Activated B cell treated with CpG ODN at 0.5 μM for 24 hours (primary cell): ENCODE results near the gene SKOR2. TPM values are rescaled to one million over a fixed set of nuclear protein-coding genes. Genes with fewer than 3 reads are reported as not detected.

Source experiments
- ATAC-seq: fragments of 200-7000 bp; cut with Tn5 transposase; one replicate; pipeline ENCODE4 v1.10.0; 2021; ENCODE audit warnings: low read depth, mild to moderate bottlenecking, moderate library complexity
- CTCF ChIA-PET: fragments of 350-600 bp; sonication (Branson Sonifier 250); formaldehyde crosslinking; loops from one replicate; lab custom pipeline; 2021; ENCODE audit warnings: antibody characterized with exemption; lab: Charles Lee
- POLR2A ChIA-PET: fragments of 350-600 bp; sonication (Branson Sonifier 250); formaldehyde crosslinking; loops from one replicate; lab custom pipeline; 2021; ENCODE audit warnings: antibody characterized with exemption; lab: Charles Lee
- DNase-seq: peaks from one replicate; pipeline ENCODE4 v3.0.0; 2022
- H3K27ac Mint-ChIP-seq: one replicate; pipeline ENCODE4 v1.8.0; 2020; ENCODE audit warnings: mixed read lengths
- H3K27me3 Mint-ChIP-seq: one replicate; pipeline ENCODE4 v1.8.0; 2021; ENCODE audit warnings: mixed read lengths
- H3K36me3 Mint-ChIP-seq: one replicate; pipeline ENCODE4 v1.8.0; 2021; ENCODE audit warnings: low read depth, mixed read lengths
- H3K4me1 Mint-ChIP-seq: one replicate; pipeline ENCODE4 v1.8.0; 2021; ENCODE audit warnings: mixed read lengths
- H3K4me3 Mint-ChIP-seq: one replicate; pipeline ENCODE4 v1.8.0; 2020; ENCODE audit warnings: mild to moderate bottlenecking, mixed read lengths
- H3K9me3 Mint-ChIP-seq: one replicate; pipeline ENCODE4 v1.8.0; 2020; ENCODE audit warnings: mixed read lengths
- intact Hi-C: fragments of 100-400 bp; cut with micrococcal nuclease; formaldehyde crosslinking; loops from one replicate; pipeline ENCODE4 v1.15.1; 2024
- total RNA-seq: library from RNA; stranded (reverse); gene quantifications from 2 replicates; pipeline ENCODE4 v1.2.3, GENCODE V29; 2022
- TF ChIP-seq, protein P1 (sequence below): fragments of 200-600 bp; IDR thresholded peaks from one replicate; pipeline ENCODE4 v1.8.0; 2022; ENCODE audit warnings: antibody characterized with exemption, mild to moderate bottlenecking

Gene SKOR2
- total RNA-seq, result not detected in 2 replicates

DNA sequence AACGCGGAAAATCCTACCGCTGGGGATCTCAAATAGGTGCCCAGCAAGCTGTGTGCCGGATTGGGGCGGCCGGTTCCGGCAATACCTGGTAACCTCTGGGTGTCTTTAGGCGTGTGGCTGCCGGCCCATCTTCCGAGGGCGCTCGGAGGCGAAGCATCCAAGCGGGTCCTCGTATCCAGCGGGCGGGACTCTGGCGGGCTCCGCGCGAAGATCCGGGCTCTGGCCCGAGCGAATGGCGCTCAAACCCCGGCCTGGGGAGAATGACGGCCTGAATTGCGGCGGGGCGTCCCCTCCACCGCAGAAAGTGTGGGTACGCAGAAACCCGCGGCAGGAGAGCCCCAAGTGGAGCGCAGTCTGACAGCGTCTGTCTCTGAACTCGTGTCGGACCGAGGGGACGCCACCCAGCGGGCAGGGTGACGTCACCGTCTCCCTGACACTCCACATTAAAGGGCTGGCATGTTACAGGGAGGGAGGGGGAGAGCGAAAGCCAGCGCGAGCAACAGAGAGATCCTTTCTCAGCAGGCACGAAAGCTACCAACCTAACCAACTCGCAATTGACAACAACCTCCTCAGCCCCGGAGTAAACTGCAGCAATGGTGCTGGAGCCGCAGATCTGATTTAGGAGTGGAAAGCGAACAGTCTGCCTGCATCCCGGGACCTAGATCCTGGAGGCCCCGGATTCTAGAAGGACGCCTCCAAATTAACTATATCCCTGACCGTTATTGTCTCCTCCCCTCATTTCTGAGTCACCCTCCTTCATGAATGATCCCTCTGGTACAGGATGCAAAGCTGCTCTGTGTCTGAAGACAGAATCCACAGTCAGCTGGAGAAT is at the start of gene SKOR2:
Gene SKOR2, minus strand, starts transcription at position 372 of the 832 bp plus-strand sequence. CDS start 2,477 bp downstream, outside the sequence.
- ATAC-seq, result no peak
- intact Hi-C loops, result no loop called here
- Mint-ChIP-seq H3K27me3 (peaks cover 70% of the 10 kb centered on the region), H3K4me3 (no peak within 1 kb of the TSS), H3K27ac (no peak within 1 kb of the TSS), H3K9me3 (no peaks in the 10 kb centered on the region), H3K36me3 (no peaks in the 10 kb centered on the region), H3K4me1 (no peaks in the 10 kb centered on the region)
- CTCF ChIA-PET, result no interaction called here
- no peak for DNase-seq
- POLR2A ChIA-PET, result no interaction called here
- TF ChIP-seq, protein P1, sequence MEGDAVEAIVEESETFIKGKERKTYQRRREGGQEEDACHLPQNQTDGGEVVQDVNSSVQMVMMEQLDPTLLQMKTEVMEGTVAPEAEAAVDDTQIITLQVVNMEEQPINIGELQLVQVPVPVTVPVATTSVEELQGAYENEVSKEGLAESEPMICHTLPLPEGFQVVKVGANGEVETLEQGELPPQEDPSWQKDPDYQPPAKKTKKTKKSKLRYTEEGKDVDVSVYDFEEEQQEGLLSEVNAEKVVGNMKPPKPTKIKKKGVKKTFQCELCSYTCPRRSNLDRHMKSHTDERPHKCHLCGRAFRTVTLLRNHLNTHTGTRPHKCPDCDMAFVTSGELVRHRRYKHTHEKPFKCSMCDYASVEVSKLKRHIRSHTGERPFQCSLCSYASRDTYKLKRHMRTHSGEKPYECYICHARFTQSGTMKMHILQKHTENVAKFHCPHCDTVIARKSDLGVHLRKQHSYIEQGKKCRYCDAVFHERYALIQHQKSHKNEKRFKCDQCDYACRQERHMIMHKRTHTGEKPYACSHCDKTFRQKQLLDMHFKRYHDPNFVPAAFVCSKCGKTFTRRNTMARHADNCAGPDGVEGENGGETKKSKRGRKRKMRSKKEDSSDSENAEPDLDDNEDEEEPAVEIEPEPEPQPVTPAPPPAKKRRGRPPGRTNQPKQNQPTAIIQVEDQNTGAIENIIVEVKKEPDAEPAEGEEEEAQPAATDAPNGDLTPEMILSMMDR, result no peak

DNA sequence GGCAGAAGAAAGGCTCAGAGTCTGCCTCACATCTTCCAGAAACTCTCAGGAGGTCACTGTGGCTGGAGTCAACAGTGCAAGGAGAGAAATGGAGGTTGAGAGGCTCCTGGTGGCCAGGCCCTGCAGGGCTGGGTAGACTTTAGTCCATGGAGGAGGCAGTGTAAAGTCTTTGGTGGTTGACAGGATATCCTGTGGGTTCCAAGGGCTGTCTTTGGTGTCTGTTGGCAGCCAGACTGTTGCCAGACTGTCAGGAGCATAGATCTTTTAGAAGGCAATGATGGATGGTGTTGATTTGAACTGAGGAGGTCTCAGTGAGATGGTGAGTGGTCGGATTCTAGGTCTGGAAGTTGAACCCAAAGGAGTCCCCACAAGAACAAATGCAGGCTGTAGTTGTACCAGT is 45.0 kb upstream of the SKOR2 start:
- no peaks in the 10 kb centered on the region for H3K4me1 Mint-ChIP-seq
- intact Hi-C loops, result no loop called here

DNA sequence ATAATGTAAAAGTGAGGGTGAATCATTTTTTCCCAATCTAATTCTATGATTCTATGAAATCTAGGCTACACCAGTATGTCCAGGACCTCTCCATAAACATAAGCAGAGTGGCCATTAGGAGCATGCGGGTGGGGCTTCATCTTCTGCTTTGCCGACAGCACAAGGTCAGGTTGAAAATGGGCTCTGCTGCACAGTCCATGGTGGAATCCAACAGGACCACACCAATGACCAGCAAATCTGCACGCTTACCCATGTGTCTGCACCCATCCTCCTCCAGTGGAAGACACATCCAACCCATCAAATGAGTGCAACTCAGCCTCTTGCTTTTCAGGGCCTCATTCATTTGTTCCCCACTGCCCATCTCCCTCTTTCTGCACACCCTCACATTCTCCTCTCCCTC is 43.3 kb upstream of the SKOR2 start:
- Mint-ChIP-seq H3K4me1 (no peaks in the 10 kb centered on the region), H3K4me3 (no peak overlapping the region), H3K36me3 (no peaks in the 10 kb centered on the region), H3K27ac (no peak overlapping the region), H3K9me3 (no peaks in the 10 kb centered on the region), H3K27me3 (peaks cover 10% of the 10 kb centered on the region)
- TF ChIP-seq, protein P1, result no peak
- DNase-seq (no peak), ATAC-seq (no peak)
- intact Hi-C loops, result no loop called here
- CTCF ChIA-PET, result no interaction called here
- POLR2A ChIA-PET, result no interaction called here

More for the DNA sequence above, 45.0 kb upstream of the SKOR2 start:
- H3K27ac Mint-ChIP-seq, result no peak overlapping the region
- no peak for ATAC-seq
- ChIA-PET POLR2A (no interaction called here), CTCF (no interaction called here)
- no peak overlapping the region for H3K4me3 Mint-ChIP-seq
- peaks cover 4% of the 10 kb centered on the region for H3K27me3 Mint-ChIP-seq
- DNase-seq, result no peak
- H3K36me3 Mint-ChIP-seq, result no peaks in the 10 kb centered on the region
- H3K9me3 Mint-ChIP-seq, result peaks cover 6% of the 10 kb centered on the region
- TF ChIP-seq, protein P1, result no peak

DNA sequence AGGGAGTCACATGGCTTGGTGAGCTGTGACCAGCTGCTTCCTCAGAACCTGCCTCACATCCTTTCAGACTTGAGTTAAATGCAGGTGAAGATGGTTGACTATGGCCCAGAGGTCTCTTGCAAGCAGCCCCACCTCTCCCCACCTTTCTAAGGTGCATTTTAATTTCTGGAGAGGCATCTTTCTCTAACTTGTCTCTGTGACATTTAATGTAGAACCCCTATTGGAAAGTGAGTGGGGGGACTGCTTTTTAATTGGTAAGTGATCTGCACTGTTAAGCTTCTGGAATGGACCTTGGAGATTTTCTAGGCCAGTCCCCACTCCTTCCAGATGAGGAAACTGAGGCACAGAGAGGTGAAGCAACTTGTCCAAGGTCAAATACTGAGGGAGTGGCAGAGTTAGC is 37.3 kb upstream of the SKOR2 start:
- ChIA-PET POLR2A (no interaction called here), CTCF (no interaction called here)
- Mint-ChIP-seq H3K4me3 (no peak overlapping the region), H3K27ac (no peak overlapping the region), H3K9me3 (peaks cover 8% of the 10 kb centered on the region), H3K36me3 (no peaks in the 10 kb centered on the region), H3K27me3 (peaks cover 15% of the 10 kb centered on the region), H3K4me1 (peaks cover 16% of the 10 kb centered on the region)
- ATAC-seq (no peak), DNase-seq (no peak)
- intact Hi-C loops, result no loop called here
- TF ChIP-seq, protein P1, result no peak

DNA sequence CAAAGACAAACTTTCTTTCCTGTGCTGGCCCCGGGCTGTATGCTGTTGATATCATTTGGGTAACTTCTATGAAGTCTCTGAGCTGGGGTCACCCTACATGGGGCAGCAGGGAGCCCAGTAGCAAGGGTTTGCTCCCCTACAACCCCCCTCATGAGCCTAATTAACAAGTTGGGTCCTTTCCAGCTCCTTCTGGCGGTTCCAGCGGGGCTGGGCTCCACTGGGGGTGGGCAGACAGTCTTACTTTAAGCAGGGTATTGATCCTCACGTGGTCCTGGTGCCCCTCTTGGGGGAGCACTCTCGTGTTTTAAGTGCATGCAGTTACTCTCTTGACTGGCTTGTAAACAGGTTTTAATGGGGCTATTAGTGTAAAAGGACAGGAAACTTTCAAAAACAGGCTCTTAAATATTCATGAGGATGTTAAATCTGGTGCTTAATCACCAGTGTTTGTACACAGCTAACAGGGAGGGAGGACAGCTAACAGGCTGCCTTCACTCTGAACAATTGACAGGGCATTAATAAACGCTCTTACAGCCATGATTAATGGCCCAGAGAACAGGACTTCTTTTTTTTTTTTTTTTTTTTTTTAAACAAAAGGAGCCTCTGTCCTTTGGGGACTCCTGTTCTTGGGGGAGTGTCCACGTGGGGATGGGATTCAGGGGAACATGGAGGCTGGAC is 36.6 kb upstream of the SKOR2 start:
- TF ChIP-seq, protein P1, result no peak
- DNase-seq, result no peak
- Mint-ChIP-seq H3K4me1 (peaks cover 16% of the 10 kb centered on the region), H3K4me3 (no peak overlapping the region), H3K9me3 (peaks cover 8% of the 10 kb centered on the region), H3K27me3 (peaks cover 15% of the 10 kb centered on the region), H3K36me3 (no peaks in the 10 kb centered on the region), H3K27ac (no peak overlapping the region)
- ATAC-seq, result no peak
- ChIA-PET CTCF (no interaction called here), POLR2A (no interaction called here)
- intact Hi-C loops, result no loop called here
